ENCODE results near the gene COX17.
"Not testable (repeated sequence)": the region's sequence is repeated elsewhere in the genome, so short reads cannot be mapped to it uniquely, and the experiment has no call there.

COX17 gene

GRCh38 chr3:119690043-119690656 is 12.9 kb upstream of the COX17 start:
- H3K4me3 ChIP-seq (ENCODE audit: low read length): no peak overlapping the region

GRCh38 chr3:119683421-119683820 is 6.2 kb upstream of the COX17 start:
- no peak overlapping the region for H3K4me3 ChIP-seq (ENCODE audit: low read length)
- no peak for TF ChIP-seq ZNF274 (IDR thresholded peaks at IDR 0.05; ENCODE audit: low read depth, low read length)

More at GRCh38 chr3:119690043-119690656, 12.9 kb upstream of the COX17 start:
- no peak for TF ChIP-seq ZNF274 (IDR thresholded peaks at IDR 0.05; ENCODE audit: low read depth, low read length)

GRCh38 chr3:119681279-119681678 is 4.1 kb upstream of the COX17 start:
- H3K4me3 ChIP-seq (ENCODE audit: low read length): no peak overlapping the region
- TF ChIP-seq ZNF274 (IDR thresholded peaks at IDR 0.05; ENCODE audit: low read depth, low read length): no peak

- TF ChIP-seq ZNF274 (IDR thresholded peaks at IDR 0.05; ENCODE audit: low read depth, low read length): no peak
- no peak overlapping the region for H3K4me3 ChIP-seq (ENCODE audit: low read length)
These were observed 2.7 kb upstream of the COX17 start for GRCh38 chr3:119679874-119680273.

GRCh38 chr3:119678209-119678608 is 1.0 kb upstream of the COX17 start:
- H3K4me3 ChIP-seq (ENCODE audit: low read length): not testable (repeated sequence)

- peak overlapping the region; percentile 57; the same call in 1 of the 2 replicates for H3K4me3 ChIP-seq (ENCODE audit: low read length)
- TF ChIP-seq ZNF274 (IDR thresholded peaks at IDR 0.05; ENCODE audit: low read depth, low read length): no peak
These were observed 382 bp upstream of the COX17 start for GRCh38 chr3:119677641-119677934.

GRCh38 chr3:119676020-119676419 is 1.2 kb downstream of the COX17 start:
- no peak for TF ChIP-seq ZNF274 (IDR thresholded peaks at IDR 0.05; ENCODE audit: low read depth, low read length)
- H3K4me3 ChIP-seq (ENCODE audit: low read length): peak overlapping the region; percentile 85

GRCh38 chr3:119675188-119675874 is 1.9 kb downstream of the COX17 start:
- TF ChIP-seq ZNF274 (IDR thresholded peaks at IDR 0.05; ENCODE audit: low read depth, low read length): no peak
- H3K4me3 ChIP-seq (ENCODE audit: low read length): peak overlapping the region; percentile 85

GRCh38 chr3:119673875-119674274 is 3.3 kb downstream of the COX17 start:
- no peak overlapping the region for H3K4me3 ChIP-seq (ENCODE audit: low read length)
- no peak for TF ChIP-seq ZNF274 (IDR thresholded peaks at IDR 0.05; ENCODE audit: low read depth, low read length)

GRCh38 chr3:119672776-119673175 is 4.4 kb downstream of the COX17 start:
- no peak for TF ChIP-seq ZNF274 (IDR thresholded peaks at IDR 0.05; ENCODE audit: low read depth, low read length)
- H3K4me3 ChIP-seq (ENCODE audit: low read length): no peak overlapping the region

- no peak for TF ChIP-seq ZNF274 (IDR thresholded peaks at IDR 0.05; ENCODE audit: low read depth, low read length)
- no peak overlapping the region for H3K4me3 ChIP-seq (ENCODE audit: low read length)
These were observed 7.2 kb downstream of the COX17 start for GRCh38 chr3:119669906-119670570.

- TF ChIP-seq ZNF274 (IDR thresholded peaks at IDR 0.05; ENCODE audit: low read depth, low read length): no peak
These were observed 11.1 kb downstream of the COX17 start for GRCh38 chr3:119665954-119666559.

GRCh38 chr3:119664850-119665379 is 12.3 kb downstream of the COX17 start:
- no peak overlapping the region for H3K4me3 ChIP-seq (ENCODE audit: low read length)
- TF ChIP-seq ZNF274 (IDR thresholded peaks at IDR 0.05; ENCODE audit: low read depth, low read length): no peak

More at GRCh38 chr3:119665954-119666559, 11.1 kb downstream of the COX17 start:
- no peak overlapping the region for H3K4me3 ChIP-seq (ENCODE audit: low read length)

- TF ChIP-seq ZNF274 (IDR thresholded peaks at IDR 0.05; ENCODE audit: low read depth, low read length): no peak
- H3K4me3 ChIP-seq (ENCODE audit: low read length): no peak overlapping the region
These were observed 12.8 kb downstream of the COX17 start for GRCh38 chr3:119664370-119664769.

- no peak for TF ChIP-seq ZNF274 (IDR thresholded peaks at IDR 0.05; ENCODE audit: low read depth, low read length)
- no peak overlapping the region for H3K4me3 ChIP-seq (ENCODE audit: low read length)
These were observed 13.3 kb downstream of the COX17 start for GRCh38 chr3:119663885-119664284.
